Hematopoietic multipotent progenitor cell treated with erythropoietin and hydrocortisone succinate and interleukin-3 and kit ligand, for 4 days (in vitro differentiated cells): ENCODE measurements around the gene GHRHR.

Source experiments
- DNase-seq: peaks from one replicate; pipeline ENCODE4 v3.0.0-alpha.2; 2015

GHRHR gene

GRCh38 chr7:30963842-30964241 is at the start of gene GHRHR:
GHRHR (plus strand) TSS chr7:30963953; CDS start chr7:30964069, 116 bp downstream.
- no peak for DNase-seq

- peak; percentile 42 for DNase-seq
These were observed 49.2 kb upstream of the GHRHR start for GRCh38 chr7:30914596-30914995.

- DNase-seq: peak; percentile 92
These were observed 48.6 kb upstream of the GHRHR start for GRCh38 chr7:30915005-30915601.

GRCh38 chr7:30915751-30916150 is 48.0 kb upstream of the GHRHR start:
- no peak for DNase-seq

- no peak for DNase-seq
These were observed 47.5 kb upstream of the GHRHR start for GRCh38 chr7:30916255-30916654.

- DNase-seq: no peak
These were observed 47.0 kb upstream of the GHRHR start for GRCh38 chr7:30916767-30917166.

- DNase-seq: no peak
These were observed 46.4 kb upstream of the GHRHR start for GRCh38 chr7:30917216-30917893.

- DNase-seq: no peak
These were observed 45.1 kb upstream of the GHRHR start for GRCh38 chr7:30918676-30919075.

- no peak for DNase-seq
These were observed 43.7 kb upstream of the GHRHR start for GRCh38 chr7:30920021-30920583.

- peak; percentile 50 for DNase-seq
These were observed 42.9 kb upstream of the GHRHR start for GRCh38 chr7:30920584-30921539.

GRCh38 chr7:30921540-30922401 is 42.0 kb upstream of the GHRHR start:
- no peak for DNase-seq

GRCh38 chr7:30922596-30922995 is 41.2 kb upstream of the GHRHR start:
- no peak for DNase-seq

- DNase-seq: no peak
These were observed 40.6 kb upstream of the GHRHR start for GRCh38 chr7:30923009-30923773.

- DNase-seq: no peak
These were observed 39.9 kb upstream of the GHRHR start for GRCh38 chr7:30923774-30924413.

GRCh38 chr7:30924624-30925023 is 39.1 kb upstream of the GHRHR start:
- no peak for DNase-seq

GRCh38 chr7:30925117-30925516 is 38.6 kb upstream of the GHRHR start:
- DNase-seq: no peak

- DNase-seq: no peak
These were observed 37.8 kb upstream of the GHRHR start for GRCh38 chr7:30925913-30926312.

GRCh38 chr7:30926313-30926712 is 37.4 kb upstream of the GHRHR start:
- DNase-seq: peak; percentile 87

- no peak for DNase-seq
These were observed 36.7 kb upstream of the GHRHR start for GRCh38 chr7:30927040-30927439.

GRCh38 chr7:30927559-30927958 is 36.2 kb upstream of the GHRHR start:
- DNase-seq: no peak
